K562 (cell line): ENCODE measurements around the gene LTBP1. TPM values are rescaled to one million over a fixed set of nuclear protein-coding genes. Genes with fewer than 3 reads are reported as not detected.

Experiments used
- BACH1 ChIP-seq: fragments of 200-800 bp; sonication (Bioruptor generic); IDR thresholded peaks from 2 replicates; pipeline ENCODE4 v1.6.1; 2016; ENCODE audit warnings: missing genetic modification characterization, missing compliant biosample characterization
- CAMTA2 ChIP-seq: fragments of 250-450 bp; sonication (Bioruptor Pico); conservative IDR thresholded peaks from 2 replicates; pipeline ENCODE4 v1.5.1; 2022
- CTBP1 ChIP-seq: fragments of 450-650 bp; IDR thresholded peaks from 2 replicates; pipeline ENCODE4 v1.6.1; 2016; ENCODE audit warnings: borderline replicate concordance
- EHMT2 ChIP-seq: fragments of 450-650 bp; IDR thresholded peaks from 2 replicates; pipeline ENCODE4 v1.6.1; 2018; ENCODE audit warnings: antibody characterized with exemption
- FOXA3 ChIP-seq, 2 experiments: fragments of 450-650 bp in 1 of 2; sonication (generic) in 1 of 2; formaldehyde crosslinking; IDR thresholded peaks in 1 of 2; conservative IDR thresholded peaks in 1 of 2; 2 replicates each; pipeline versions ENCODE4 v1.4.0 to v1.8.0; 2020 to 2022; ENCODE audit warnings: mild to moderate bottlenecking in 2 of 2, missing genetic modification reagents in 1 of 2
- MITF ChIP-seq: IDR thresholded peaks from 2 replicates; pipeline ENCODE4 v1.6.1; 2014; ENCODE audit warnings: antibody characterized with exemption
- NR2F6 ChIP-seq: fragments of 450-650 bp; formaldehyde crosslinking; IDR thresholded peaks from 2 replicates; pipeline ENCODE4 v1.4.0; 2020; ENCODE audit warnings: mild to moderate bottlenecking
- POLR2H ChIP-seq: IDR thresholded peaks from 2 replicates; pipeline ENCODE4 v1.6.1; 2016; ENCODE audit warnings: missing genetic modification characterization, low read depth, mild to moderate bottlenecking, control low read depth, missing compliant biosample characterization, moderate library complexity
- SMARCA4 ChIP-seq: fragments of 450-650 bp; IDR thresholded peaks from 2 replicates; pipeline ENCODE4 v1.6.1; 2016
- SRF ChIP-seq, 2 experiments: fragments of 250-450, 450-650 bp in 1 of 2; sonication (Bioruptor Pico) in 1 of 2; sonication (generic) in 1 of 2; formaldehyde crosslinking; IDR thresholded peaks; 2 replicates each; pipeline versions ENCODE4 v1.5.0 to v1.5.1; 2020 to 2022; ENCODE audit warnings: mild to moderate bottlenecking in 1 of 2, missing genetic modification reagents in 1 of 2
- ZBED1 ChIP-seq: IDR thresholded peaks from 2 replicates; pipeline ENCODE4 v1.6.1; 2014
- ZNF318 ChIP-seq, 2 experiments: fragments of 450-650 bp; IDR thresholded peaks; 2 replicates each; pipeline ENCODE4 v1.6.1; 2016; ENCODE audit warnings: mild to moderate bottlenecking in 2 of 2, borderline replicate concordance in 1 of 2, low read depth in 1 of 2, moderate library complexity in 1 of 2
- polyA plus RNA-seq, 8 experiments: library from polyadenylated mRNA; depleted of rRNA in 4 of 8; stranded (reverse) in 5 of 8; unstranded in 3 of 8; fragments of >200 nt; fragmentation: Nextera tagmentation in 2 of 8; fragmentation: Illumina TruSeq in 1 of 8; extraction: Ambion mirVana in 2 of 8; extraction: Trizol in 1 of 8; gene quantifications; 2 replicates each; pipeline versions ENCODE4 v1.2.1 to v1.2.3, GENCODE V29; 2011 to 2014; ENCODE audit warnings: inconsistent platforms in 1 of 8, missing spikeins in 1 of 8
- total RNA-seq, 7 experiments: library from RNA; depleted of rRNA in 6 of 7; stranded (reverse); fragments of >200 nt in 6 of 7; fragmentation: Illumina TruSeq in 2 of 7; extraction: Trizol in 2 of 7; gene quantifications; 2 replicates each; pipeline versions ENCODE4 v1.2.1 to v1.2.3, GENCODE V29; 2011 to 2021; ENCODE audit warnings: low replicate concordance in 1 of 7
- TF ChIP-seq, protein P1 (sequence below): fragments of 450-650 bp; IDR thresholded peaks from 2 replicates; pipeline ENCODE4 v1.6.1; 2016; ENCODE audit warnings: mild to moderate bottlenecking
- TF ChIP-seq, protein P2 (sequence below): fragments of 450-650 bp; formaldehyde crosslinking; IDR thresholded peaks from 2 replicates; pipeline ENCODE4 v1.4.0; 2022; ENCODE audit warnings: missing genetic modification characterization

Gene LTBP1
- total and polyA plus RNA-seq, 9 of the 15 experiments (the other 6 are each of a cell fraction or from before 2014, with no cell fraction given) = 3.6 to 16.4 (median 8.5) TPM

GRCh38 chr2:33275689-33276444, 329.1 kb downstream of the LTBP1 start (continued):
- TF ChIP-seq ZNF318 (IDR thresholded peaks at IDR 0.05; ENCODE audit: borderline replicate concordance in 1 of 2, low read depth in 1 of 2) (peak in 1 of 2 experiments; percentile 53; a peak in 1 of 4 replicates), POLR2H (0 out of 2 replicates have a peak, but pooled peaks have one; percentile 23), MITF (0 out of 2 replicates have a peak, but pooled peaks have one; percentile 73), EHMT2 (no peak), BACH1 (tag) (no peak), ZBED1 (no peak), SRF (CRISPR knock-in tag; IDR thresholded peaks at IDR 0.05) (no peak), SMARCA4 (peak; percentile 76), FOXA3 (CRISPR knock-in tag; conservative IDR thresholded peaks at IDR 0.05 in 1 of 2, IDR thresholded peaks at IDR 0.05 in 1 of 2) (peak; percentile 97), NR2F6 (CRISPR knock-in tag) (no peak), CTBP1 (peak; percentile 65; the same call in 1 of the 2 replicates), CAMTA2 (no peak)
- TF ChIP-seq, protein P1, sequence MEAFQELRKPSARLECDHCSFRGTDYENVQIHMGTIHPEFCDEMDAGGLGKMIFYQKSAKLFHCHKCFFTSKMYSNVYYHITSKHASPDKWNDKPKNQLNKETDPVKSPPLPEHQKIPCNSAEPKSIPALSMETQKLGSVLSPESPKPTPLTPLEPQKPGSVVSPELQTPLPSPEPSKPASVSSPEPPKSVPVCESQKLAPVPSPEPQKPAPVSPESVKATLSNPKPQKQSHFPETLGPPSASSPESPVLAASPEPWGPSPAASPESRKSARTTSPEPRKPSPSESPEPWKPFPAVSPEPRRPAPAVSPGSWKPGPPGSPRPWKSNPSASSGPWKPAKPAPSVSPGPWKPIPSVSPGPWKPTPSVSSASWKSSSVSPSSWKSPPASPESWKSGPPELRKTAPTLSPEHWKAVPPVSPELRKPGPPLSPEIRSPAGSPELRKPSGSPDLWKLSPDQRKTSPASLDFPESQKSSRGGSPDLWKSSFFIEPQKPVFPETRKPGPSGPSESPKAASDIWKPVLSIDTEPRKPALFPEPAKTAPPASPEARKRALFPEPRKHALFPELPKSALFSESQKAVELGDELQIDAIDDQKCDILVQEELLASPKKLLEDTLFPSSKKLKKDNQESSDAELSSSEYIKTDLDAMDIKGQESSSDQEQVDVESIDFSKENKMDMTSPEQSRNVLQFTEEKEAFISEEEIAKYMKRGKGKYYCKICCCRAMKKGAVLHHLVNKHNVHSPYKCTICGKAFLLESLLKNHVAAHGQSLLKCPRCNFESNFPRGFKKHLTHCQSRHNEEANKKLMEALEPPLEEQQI = no peak
- TF ChIP-seq, protein P2, sequence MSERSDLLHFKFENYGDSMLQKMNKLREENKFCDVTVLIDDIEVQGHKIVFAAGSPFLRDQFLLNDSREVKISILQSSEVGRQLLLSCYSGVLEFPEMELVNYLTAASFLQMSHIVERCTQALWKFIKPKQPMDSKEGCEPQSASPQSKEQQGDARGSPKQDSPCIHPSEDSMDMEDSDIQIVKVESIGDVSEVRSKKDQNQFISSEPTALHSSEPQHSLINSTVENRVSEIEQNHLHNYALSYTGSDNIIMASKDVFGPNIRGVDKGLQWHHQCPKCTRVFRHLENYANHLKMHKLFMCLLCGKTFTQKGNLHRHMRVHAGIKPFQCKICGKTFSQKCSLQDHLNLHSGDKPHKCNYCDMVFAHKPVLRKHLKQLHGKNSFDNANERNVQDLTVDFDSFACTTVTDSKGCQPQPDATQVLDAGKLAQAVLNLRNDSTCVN (CRISPR knock-in tag) = no peak
